Ascending aorta (tissue), 2 donors: Measurements from ENCODE around the gene ESRRB. TPM values are rescaled to one million over a fixed set of nuclear protein-coding genes. Genes with fewer than 3 reads are reported as not detected.

Source experiments
- DNase-seq, 2 donors: peaks; one replicate each; pipeline ENCODE4 v3.0.0-alpha.2; 2019; ENCODE audit warnings: low spot score in 2 of 2
- H3K27ac ChIP-seq, 2 donors: fragments of 200-600 bp; sonication (generic); one replicate each; pipeline ENCODE4 v1.5.1; 2016 to 2017; ENCODE audit warnings: mild to moderate bottlenecking in 1 of 2
- H3K27me3 ChIP-seq: fragments of 200-600 bp; sonication (generic); one replicate; pipeline ENCODE4 v1.5.1; 2017
- H3K36me3 ChIP-seq, 2 donors: fragments of 200-600 bp; sonication (generic); one replicate each; pipeline ENCODE4 v1.5.1; 2016
- H3K4me1 ChIP-seq, 2 donors: fragments of 200-600 bp; sonication (generic); one replicate each; pipeline ENCODE4 v1.5.1; 2016 to 2017; ENCODE audit warnings: mild to moderate bottlenecking in 1 of 2
- H3K4me3 ChIP-seq, 2 donors: fragments of 200-600 bp; sonication (generic); one replicate each; pipeline ENCODE4 v1.5.1; 2016 to 2017; ENCODE audit warnings: mild to moderate bottlenecking in 1 of 2
- H3K9me3 ChIP-seq, 2 donors: fragments of 200-600 bp; sonication (generic); one replicate each; pipeline ENCODE4 v1.5.1; 2016
- CTCF ChIP-seq, 3 experiments: fragments of 200-600 bp in 2 of 3; fragments of 450-650 bp in 1 of 3; sonication (generic) in 2 of 3; IDR thresholded peaks; one replicate each; pipeline ENCODE4 v1.5.1; 2016 to 2019; ENCODE audit warnings: antibody characterized with exemption in 3 of 3, mild to moderate bottlenecking in 1 of 3, moderate library complexity in 1 of 3
- intact Hi-C: fragments of 100-400 bp; cut with DNase I; formaldehyde crosslinking; loops from one replicate; pipeline ENCODE4 v1.15.1; 2023
- total RNA-seq: library from RNA; depleted of rRNA; stranded (reverse); fragments of >200 nt; gene quantifications from one replicate; pipeline ENCODE4 v1.1.0, GENCODE V29; 2016

ESRRB gene
- total RNA-seq, 1 donor from 2014 or later: 1.6 TPM

- Histone ChIP-seq H3K9me3 (no peaks in the 10 kb centered on the region), H3K27me3 (no peaks in the 10 kb centered on the region), H3K4me1 (no peaks in the 10 kb centered on the region), H3K36me3 (no peaks in the 10 kb centered on the region), H3K4me3 (no peak overlapping the region), H3K27ac (no peak overlapping the region)
- TF ChIP-seq CTCF (IDR thresholded peaks at IDR 0.05): no peak
- intact Hi-C loops: no loop called here
- DNase-seq: no peak
Observed at GRCh38 chr14:76456891-76457586, 81.1 kb downstream of the ESRRB start.

GRCh38 chr14:76457841-76458240 is 81.9 kb downstream of the ESRRB start:
- Histone ChIP-seq H3K27me3 (no peaks in the 10 kb centered on the region), H3K9me3 (no peaks in the 10 kb centered on the region), H3K36me3 (no peaks in the 10 kb centered on the region), H3K4me1 (no peaks in the 10 kb centered on the region), H3K27ac (no peak overlapping the region), H3K4me3 (no peak overlapping the region)
- intact Hi-C loops: no loop called here
- no peak for DNase-seq
- no peak for TF ChIP-seq CTCF (IDR thresholded peaks at IDR 0.05)

GRCh38 chr14:76461886-76462285 is 85.9 kb downstream of the ESRRB start:
- no peak overlapping the region for H3K4me3 ChIP-seq
- H3K9me3 ChIP-seq: no peaks in the 10 kb centered on the region
- H3K27me3 ChIP-seq: no peaks in the 10 kb centered on the region
- H3K36me3 ChIP-seq: no peaks in the 10 kb centered on the region
- TF ChIP-seq CTCF (IDR thresholded peaks at IDR 0.05): no peak
- intact Hi-C loops: no loop called here
- no peak for DNase-seq
- H3K4me1 ChIP-seq: no peaks in the 10 kb centered on the region
- H3K27ac ChIP-seq: no peak overlapping the region

- Histone ChIP-seq H3K4me3 (no peak overlapping the region), H3K36me3 (no peaks in the 10 kb centered on the region), H3K4me1 (no peaks in the 10 kb centered on the region), H3K27ac (no peak overlapping the region), H3K27me3 (no peaks in the 10 kb centered on the region), H3K9me3 (no peaks in the 10 kb centered on the region)
- intact Hi-C loops: no loop called here
- TF ChIP-seq CTCF (IDR thresholded peaks at IDR 0.05): no peak
- DNase-seq: no peak
Observed at GRCh38 chr14:76462330-76462729, 86.4 kb downstream of the ESRRB start.

- H3K4me1 ChIP-seq: no peaks in the 10 kb centered on the region
- no peak for TF ChIP-seq CTCF (IDR thresholded peaks at IDR 0.05)
- intact Hi-C loops: no loop called here
Observed at GRCh38 chr14:76463105-76463504, 87.2 kb downstream of the ESRRB start.

GRCh38 chr14:76464856-76465255 is 88.9 kb downstream of the ESRRB start:
- H3K36me3 ChIP-seq: no peaks in the 10 kb centered on the region
- intact Hi-C loops: no loop called here
- no peak for DNase-seq
- H3K4me1 ChIP-seq: no peaks in the 10 kb centered on the region
- TF ChIP-seq CTCF (IDR thresholded peaks at IDR 0.05): no peak
- no peaks in the 10 kb centered on the region for H3K27me3 ChIP-seq
- no peak overlapping the region for H3K4me3 ChIP-seq
- no peak overlapping the region for H3K27ac ChIP-seq
- no peaks in the 10 kb centered on the region for H3K9me3 ChIP-seq

More at GRCh38 chr14:76463105-76463504, 87.2 kb downstream of the ESRRB start:
- Histone ChIP-seq H3K27ac (no peak overlapping the region), H3K27me3 (no peaks in the 10 kb centered on the region), H3K36me3 (no peaks in the 10 kb centered on the region), H3K9me3 (no peaks in the 10 kb centered on the region), H3K4me3 (no peak overlapping the region)
- no peak for DNase-seq
